Fibroblast of mammary gland (primary cell): ENCODE results near the gene NKIRAS1.
A peak's percentile ranks its signal among the peaks of the same experiment; 100 is the strongest.
"Not testable (repeated sequence)": the region's sequence is repeated elsewhere in the genome, so short reads cannot be mapped to it uniquely, and the experiment has no call there.

Experiments used
- DNase-seq: peaks from one replicate; pipeline ENCODE4 v3.0.0-alpha.2; 2010; ENCODE audit warnings: low read depth
- H3K4me3 ChIP-seq: 2 replicates; pipeline ENCODE4 v1.5.1; 2011; ENCODE audit warnings: low read depth, mild to moderate bottlenecking, low read length, moderate library complexity; ENCODE audit not compliant: control insufficient read depth
- CTCF ChIP-seq: conservative IDR thresholded peaks from 2 replicates; pipeline ENCODE4 v1.5.1; 2011; ENCODE audit warnings: low read depth, low read length, inconsistent platforms; ENCODE audit not compliant: control insufficient read depth, insufficient read depth

The NKIRAS1 gene

GRCh38 chr3:23856286-23856685 lies 60.5 kb downstream of the NKIRAS1 start:
- no peak overlapping the region for H3K4me3 ChIP-seq
- no peak for TF ChIP-seq CTCF
- DNase-seq, result peak; percentile 46

- DNase-seq, H3K4me3 ChIP-seq: not testable (repeated sequence)
Measured at GRCh38 chr3:23849462-23849861, 67.3 kb downstream of the NKIRAS1 start.

GRCh38 chr3:23845326-23846216 lies 71.2 kb downstream of the NKIRAS1 start:
- no peak for TF ChIP-seq CTCF
- no peak overlapping the region for H3K4me3 ChIP-seq
- no peak for DNase-seq

- DNase-seq, result no peak
- no peak for TF ChIP-seq CTCF
- no peak overlapping the region for H3K4me3 ChIP-seq
Measured at GRCh38 chr3:23843869-23844268, 72.9 kb downstream of the NKIRAS1 start.
